ENCODE data around the gene ABHD17C. TPM values are rescaled to one million over a fixed set of nuclear protein-coding genes. Genes with fewer than 3 reads are reported as not detected.

ABHD17C gene
- total RNA-seq, 4 donors from 2014 or later, result 7.3 to 9.5 (median 8.4) TPM

DNA sequence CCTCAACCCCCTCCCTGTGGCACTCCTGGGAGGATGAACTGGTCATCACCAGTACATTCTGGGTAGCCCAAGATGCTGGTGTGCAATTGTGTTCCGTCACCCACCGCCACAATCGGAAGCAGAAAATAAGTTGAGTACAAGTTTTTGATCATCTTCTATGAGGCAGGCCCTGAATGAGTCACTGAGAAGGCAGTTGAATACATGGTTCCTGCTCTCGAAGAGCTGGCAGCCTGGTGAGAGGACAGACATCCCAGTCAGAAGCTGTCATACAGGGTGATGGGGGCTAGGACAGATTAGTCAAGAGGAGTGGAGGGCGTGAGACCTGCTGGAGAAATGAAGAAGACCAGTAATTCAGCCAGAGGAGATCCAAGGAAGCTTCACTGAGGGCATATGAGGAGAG, 90.2 kb downstream of the ABHD17C start:
- no peak overlapping the region for H3K4me3 ChIP-seq (replicated peaks in 1 of 3)
- H3K4me1 ChIP-seq, result peaks cover 4 to 5% of the 10 kb centered on the region in 2 donors
- intact Hi-C loops (cut with DNase I), result no loop called here
- no peaks in the 10 kb centered on the region for H3K36me3 ChIP-seq
- TF ChIP-seq POLR2A (IDR thresholded peaks at IDR 0.05), result no peak
- TF ChIP-seq, protein P1, sequence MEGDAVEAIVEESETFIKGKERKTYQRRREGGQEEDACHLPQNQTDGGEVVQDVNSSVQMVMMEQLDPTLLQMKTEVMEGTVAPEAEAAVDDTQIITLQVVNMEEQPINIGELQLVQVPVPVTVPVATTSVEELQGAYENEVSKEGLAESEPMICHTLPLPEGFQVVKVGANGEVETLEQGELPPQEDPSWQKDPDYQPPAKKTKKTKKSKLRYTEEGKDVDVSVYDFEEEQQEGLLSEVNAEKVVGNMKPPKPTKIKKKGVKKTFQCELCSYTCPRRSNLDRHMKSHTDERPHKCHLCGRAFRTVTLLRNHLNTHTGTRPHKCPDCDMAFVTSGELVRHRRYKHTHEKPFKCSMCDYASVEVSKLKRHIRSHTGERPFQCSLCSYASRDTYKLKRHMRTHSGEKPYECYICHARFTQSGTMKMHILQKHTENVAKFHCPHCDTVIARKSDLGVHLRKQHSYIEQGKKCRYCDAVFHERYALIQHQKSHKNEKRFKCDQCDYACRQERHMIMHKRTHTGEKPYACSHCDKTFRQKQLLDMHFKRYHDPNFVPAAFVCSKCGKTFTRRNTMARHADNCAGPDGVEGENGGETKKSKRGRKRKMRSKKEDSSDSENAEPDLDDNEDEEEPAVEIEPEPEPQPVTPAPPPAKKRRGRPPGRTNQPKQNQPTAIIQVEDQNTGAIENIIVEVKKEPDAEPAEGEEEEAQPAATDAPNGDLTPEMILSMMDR (IDR thresholded peaks at IDR 0.05), result no peak
- DNase-seq, result no peak
- H3K9me3 ChIP-seq, result no peaks in the 10 kb centered on the region
- H3K27me3 ChIP-seq, result no peaks in the 10 kb centered on the region
- 93 to 95% methylated on average over 5 of the region's 5 CpGs for WGBS, 2 donors
- H3K27ac ChIP-seq, result no peak overlapping the region

DNA sequence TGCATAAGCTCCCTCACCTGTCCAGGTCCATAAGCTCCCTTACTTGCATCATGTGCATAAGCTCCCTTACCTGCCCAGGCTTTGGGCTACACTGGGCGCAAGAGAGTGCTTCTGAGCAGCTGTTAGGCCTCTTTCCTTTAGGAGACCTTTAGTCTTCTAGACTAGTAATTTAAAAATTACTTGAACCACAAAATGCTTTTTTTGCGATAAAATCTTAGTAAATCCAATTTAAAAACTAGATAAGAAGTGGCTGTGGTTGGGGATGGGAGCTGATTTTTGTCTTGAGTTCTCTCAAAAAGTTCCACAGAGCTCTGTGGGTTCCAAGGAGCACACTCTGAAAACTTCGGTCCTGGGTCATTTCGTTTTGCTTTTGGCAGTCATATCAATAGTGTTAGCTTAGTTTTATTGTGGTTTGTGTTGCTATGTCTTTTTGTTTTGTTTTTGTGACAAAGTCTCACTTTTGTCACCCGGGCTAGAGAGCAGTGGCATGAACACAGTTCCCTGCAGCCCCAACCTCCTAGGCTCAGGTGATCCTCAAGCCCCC, 90.8 kb downstream of the ABHD17C start:
- DNase-seq, result no peak
- H3K9me3 ChIP-seq, result no peaks in the 10 kb centered on the region
- no peaks in the 10 kb centered on the region for H3K36me3 ChIP-seq
- no peaks in the 10 kb centered on the region for H3K4me1 ChIP-seq
- no peaks in the 10 kb centered on the region for H3K27me3 ChIP-seq
- H3K4me3 ChIP-seq (replicated peaks in 1 of 3), result no peak overlapping the region
- 91 to 96% methylated on average over 5 of the region's 5 CpGs for WGBS, 2 donors
- intact Hi-C loops (cut with DNase I), result no loop called here
- TF ChIP-seq, protein P1 (IDR thresholded peaks at IDR 0.05), result no peak
- TF ChIP-seq POLR2A (IDR thresholded peaks at IDR 0.05), result no peak
- no peak overlapping the region for H3K27ac ChIP-seq

DNA sequence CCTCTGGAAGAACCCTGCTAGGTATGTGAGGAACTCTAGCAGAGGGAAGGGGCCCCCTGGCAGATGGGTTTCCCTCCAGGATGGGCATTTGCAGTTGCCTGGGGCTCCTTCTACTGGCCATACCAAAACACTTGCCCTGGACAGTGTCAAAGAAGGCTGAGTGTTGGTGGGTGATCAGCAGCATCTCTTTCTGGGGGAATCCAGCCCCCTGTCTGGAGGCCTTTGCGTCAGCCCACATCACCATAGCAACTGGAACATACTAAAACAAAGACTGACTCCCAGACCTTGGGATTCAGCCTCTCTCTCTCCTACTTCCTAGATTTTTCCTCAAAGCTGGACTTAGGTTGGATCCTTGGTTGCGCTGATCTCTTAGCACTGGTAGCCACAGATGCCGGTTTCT, 92.2 kb downstream of the ABHD17C start:
- 86 to 95% methylated on average over 3 of the region's 3 CpGs for WGBS, 2 donors
- no peaks in the 10 kb centered on the region for H3K27me3 ChIP-seq
- H3K36me3 ChIP-seq, result no peaks in the 10 kb centered on the region
- no peak overlapping the region for H3K27ac ChIP-seq
- H3K9me3 ChIP-seq, result no peaks in the 10 kb centered on the region
- TF ChIP-seq, protein P1 (IDR thresholded peaks at IDR 0.05), result no peak
- no peak for TF ChIP-seq POLR2A (IDR thresholded peaks at IDR 0.05)
- intact Hi-C loops (cut with DNase I), result no loop called here
- H3K4me1 ChIP-seq, result no peaks in the 10 kb centered on the region
- no peak overlapping the region for H3K4me3 ChIP-seq (replicated peaks in 1 of 3)
- DNase-seq, result no peak

DNA sequence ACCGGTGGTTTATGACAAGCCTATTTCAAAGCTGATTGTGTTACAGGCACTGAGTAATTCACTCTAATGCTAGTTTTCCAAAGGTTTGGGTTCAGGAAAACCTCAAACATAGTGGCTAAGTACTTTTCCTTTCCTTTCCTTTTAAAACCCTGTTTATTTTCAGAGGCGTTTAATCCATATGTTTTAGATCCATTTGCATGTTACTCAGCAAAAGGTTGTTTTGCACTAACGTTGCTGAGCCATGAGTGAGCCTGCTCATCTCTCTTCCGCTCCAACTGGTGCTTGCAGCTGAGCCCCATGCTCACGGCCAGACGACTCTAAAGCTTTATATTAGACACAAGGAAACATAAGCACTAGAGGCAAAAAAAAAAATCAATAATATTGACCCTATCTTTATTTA, 93.4 kb downstream of the ABHD17C start:
- DNase-seq, result no peak
- Histone ChIP-seq H3K27me3 (no peaks in the 10 kb centered on the region), H3K9me3 (no peaks in the 10 kb centered on the region), H3K4me3 (replicated peaks in 1 of 3) (no peak overlapping the region), H3K4me1 (no peaks in the 10 kb centered on the region), H3K36me3 (no peaks in the 10 kb centered on the region), H3K27ac (no peak overlapping the region)
- intact Hi-C loops (cut with DNase I), result no loop called here
- TF ChIP-seq, protein P1 (IDR thresholded peaks at IDR 0.05), result no peak
- no peak for TF ChIP-seq POLR2A (IDR thresholded peaks at IDR 0.05)
- 72% methylated on average over 6 of the region's 6 CpGs for WGBS, 2 donors

DNA sequence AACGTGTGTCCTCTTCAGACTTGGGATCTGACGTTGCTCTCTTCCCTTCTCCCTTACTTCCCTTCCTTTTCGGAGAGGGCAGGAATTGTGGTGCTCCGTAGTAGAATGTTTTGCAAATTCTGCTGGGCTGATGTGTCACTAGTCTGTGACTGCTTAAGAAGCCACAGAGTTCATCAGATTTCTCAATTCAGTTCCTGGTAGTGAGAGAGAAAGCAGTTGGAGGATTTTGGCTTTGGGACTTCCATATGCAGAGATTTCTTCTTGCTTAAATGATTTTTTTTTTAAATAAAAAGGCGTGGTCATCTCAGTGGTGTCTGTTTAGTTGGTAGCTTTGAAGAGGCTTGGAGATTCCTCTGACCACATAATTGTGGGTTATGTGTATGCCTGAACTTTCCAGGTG, 94.2 kb downstream of the ABHD17C start:
- WGBS, 2 donors, result 59 to 73% methylated on average over 5 of the region's 5 CpGs
- no peaks in the 10 kb centered on the region for H3K4me1 ChIP-seq
- DNase-seq, result no peak
- H3K4me3 ChIP-seq (replicated peaks in 1 of 3), result no peak overlapping the region
- no peak overlapping the region for H3K27ac ChIP-seq
- no peaks in the 10 kb centered on the region for H3K9me3 ChIP-seq
- intact Hi-C loops (cut with DNase I), result no loop called here
- no peaks in the 10 kb centered on the region for H3K36me3 ChIP-seq
- H3K27me3 ChIP-seq, result no peaks in the 10 kb centered on the region
- no peak for TF ChIP-seq POLR2A (IDR thresholded peaks at IDR 0.05)
- TF ChIP-seq, protein P1 (IDR thresholded peaks at IDR 0.05), result no peak

Measured in thyroid gland (tissue), 4 donors.